Coronary artery (tissue), 2 donors: ENCODE data around the gene TERT.
"Not testable (repeated sequence)": the region's sequence is repeated elsewhere in the genome, so short reads cannot be mapped to it uniquely, and the experiment has no call there.

Experiments used
- DNase-seq: peaks from one replicate; pipeline ENCODE4 v3.0.0-alpha.2; 2017; ENCODE audit warnings: low spot score
- H3K27ac ChIP-seq, 2 donors: fragments of 200-600 bp; sonication (generic); one replicate each; pipeline ENCODE4 v1.5.1; 2016 to 2019
- H3K4me3 ChIP-seq: fragments of 200-600 bp; sonication (generic); 2 replicates; pipeline ENCODE4 v1.5.1; 2016; ENCODE audit warnings: mild to moderate bottlenecking, moderate library complexity
- CTCF ChIP-seq: fragments of 200-600 bp; sonication (generic); IDR thresholded peaks from one replicate; pipeline ENCODE4 v1.5.1; 2019; ENCODE audit warnings: antibody characterized with exemption

The TERT gene

GRCh38 chr5:1270426-1270825, 24.4 kb downstream of the TERT start:
- no peak overlapping the region for H3K4me3 ChIP-seq
- DNase-seq: no peak
- no peak overlapping the region for H3K27ac ChIP-seq
- TF ChIP-seq CTCF: no peak

GRCh38 chr5:1268666-1269065, 26.2 kb downstream of the TERT start:
- no peak for DNase-seq
- TF ChIP-seq CTCF: no peak

GRCh38 chr5:1268056-1268455, 26.8 kb downstream of the TERT start:
- TF ChIP-seq CTCF: no peak
- no peak overlapping the region for H3K27ac ChIP-seq
- H3K4me3 ChIP-seq: no peak overlapping the region
- DNase-seq: no peak

More at GRCh38 chr5:1268666-1269065, 26.2 kb downstream of the TERT start:
- no peak overlapping the region for H3K27ac ChIP-seq
- H3K4me3 ChIP-seq: no peak overlapping the region

- not testable (repeated sequence) for DNase-seq, H3K4me3 ChIP-seq, H3K27ac ChIP-seq
Observed at GRCh38 chr5:1267464-1267863, 27.4 kb downstream of the TERT start.

GRCh38 chr5:1266791-1267190, 28.1 kb downstream of the TERT start:
- H3K27ac ChIP-seq: no peak overlapping the region
- DNase-seq: no peak
- no peak for TF ChIP-seq CTCF
- no peak overlapping the region for H3K4me3 ChIP-seq

GRCh38 chr5:1265461-1266455, 29.1 kb downstream of the TERT start:
- Histone ChIP-seq H3K27ac (no peak overlapping the region), H3K4me3 (no peak overlapping the region)
- DNase-seq: no peak
- no peak for TF ChIP-seq CTCF

- Histone ChIP-seq H3K4me3 (no peak overlapping the region), H3K27ac (no peak overlapping the region)
- TF ChIP-seq CTCF: no peak
- DNase-seq: no peak
Observed at GRCh38 chr5:1265026-1265425, 29.8 kb downstream of the TERT start.
